Duodenal mucosa (tissue), 2 donors: Measurements from ENCODE around the gene HSDL2.

Source experiments
- H3K27ac ChIP-seq: one replicate; pipeline ENCODE4 v1.7.0; 2013; ENCODE audit warnings: low read depth, low read length
- H3K27me3 ChIP-seq, 2 donors: one replicate each; pipeline ENCODE4 v1.7.0; 2013; ENCODE audit warnings: low read length in 2 of 2, control low read depth in 1 of 2; ENCODE audit not compliant: insufficient read depth in 2 of 2, control insufficient read depth in 1 of 2
- H3K36me3 ChIP-seq, 2 donors: one replicate each; pipeline ENCODE4 v1.7.0; 2013; ENCODE audit warnings: low read length in 2 of 2, control low read depth in 1 of 2; ENCODE audit not compliant: insufficient read depth in 2 of 2, control insufficient read depth in 1 of 2
- H3K4me1 ChIP-seq, 2 donors: one replicate each; pipeline ENCODE4 v1.7.0; 2013; ENCODE audit warnings: low read length in 2 of 2, control low read depth in 1 of 2; ENCODE audit not compliant: insufficient read depth in 2 of 2, control insufficient read depth in 1 of 2
- H3K4me3 ChIP-seq, 2 donors: one replicate each; pipeline ENCODE4 v1.7.0; 2013; ENCODE audit warnings: low read length in 2 of 2, low read depth in 1 of 2
- H3K9ac ChIP-seq, 2 donors: one replicate each; pipeline ENCODE4 v1.7.0; 2013; ENCODE audit warnings: low read length in 2 of 2, low read depth in 1 of 2
- H3K9me3 ChIP-seq, 2 donors: one replicate each; pipeline ENCODE4 v1.7.0; 2013; ENCODE audit warnings: low read length in 2 of 2, control low read depth in 1 of 2; ENCODE audit not compliant: control insufficient read depth in 1 of 2

Gene HSDL2

DNA sequence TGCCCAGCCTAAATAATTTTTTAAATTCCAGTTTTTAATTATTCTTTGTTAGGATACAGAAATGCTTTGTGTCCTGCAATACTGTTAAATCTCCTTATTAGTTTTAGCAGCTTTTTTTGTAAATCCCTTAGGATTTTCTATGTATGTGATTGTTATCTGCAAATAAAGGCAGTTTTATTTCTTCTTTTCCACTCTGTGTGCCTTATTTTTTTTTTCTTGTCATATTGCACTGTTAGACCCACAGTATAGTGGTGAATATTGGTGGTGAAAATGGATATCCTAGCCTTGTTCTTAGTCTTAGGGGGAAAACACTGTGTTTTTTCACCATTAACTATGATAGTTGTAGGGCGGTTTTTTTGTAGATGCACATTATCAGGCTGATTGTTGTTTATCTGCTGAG, 95.4 kb downstream of the HSDL2 start:
- H3K9me3 ChIP-seq, result peaks cover 0 to 10% of the 10 kb centered on the region in 2 donors
- no peak overlapping the region for H3K27ac ChIP-seq
- H3K27me3 ChIP-seq, result no peaks in the 10 kb centered on the region
- peaks cover 3 to 17% of the 10 kb centered on the region in 2 donors for H3K36me3 ChIP-seq
- no peak overlapping the region for H3K9ac ChIP-seq
- H3K4me1 ChIP-seq, result no peaks in the 10 kb centered on the region
- no peak overlapping the region for H3K4me3 ChIP-seq

DNA sequence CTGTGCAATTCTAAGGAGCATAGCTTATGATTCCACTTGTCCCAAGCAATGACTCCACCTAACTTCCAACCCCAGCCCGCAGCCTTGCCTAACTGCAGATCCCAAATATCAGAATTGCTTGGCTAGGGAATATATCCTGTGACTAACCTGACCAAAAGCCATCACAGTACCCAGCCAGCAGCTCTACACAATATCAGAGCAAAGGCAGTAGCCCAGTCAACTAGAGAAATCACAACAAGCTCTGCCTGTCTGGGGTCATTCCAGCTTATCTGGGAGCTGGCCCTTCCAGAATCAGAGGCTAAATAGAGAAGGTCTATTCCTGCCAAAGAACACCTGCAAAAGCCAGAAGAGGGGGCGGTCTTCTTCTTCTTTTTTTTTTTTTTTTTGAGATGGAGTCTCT, 97.4 kb downstream of the HSDL2 start:
- Histone ChIP-seq H3K9me3 (peaks cover 0 to 10% of the 10 kb centered on the region in 2 donors), H3K4me3 (no peak overlapping the region), H3K27ac (no peak overlapping the region), H3K27me3 (no peaks in the 10 kb centered on the region), H3K9ac (no peak overlapping the region), H3K36me3 (peaks cover 3 to 5% of the 10 kb centered on the region in 2 donors), H3K4me1 (no peaks in the 10 kb centered on the region)

DNA sequence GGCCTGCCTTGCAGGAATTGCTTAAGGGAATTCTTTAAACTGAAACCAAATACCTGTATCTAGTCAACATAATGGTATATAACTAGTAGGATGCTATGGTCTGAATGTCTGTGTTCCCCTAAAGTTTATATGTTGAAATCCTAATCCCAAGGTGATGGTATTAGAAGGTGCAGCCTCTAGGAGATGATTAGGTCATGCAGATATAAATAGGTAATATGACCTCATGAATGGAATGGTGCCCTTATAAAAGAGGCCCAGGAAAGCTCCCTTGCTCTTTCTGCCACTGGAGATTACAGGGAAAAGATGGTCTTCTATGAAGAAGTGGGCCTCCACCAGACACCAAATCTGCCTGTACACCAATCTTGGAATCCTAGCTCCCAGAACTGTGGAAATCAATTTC, 99.3 kb downstream of the HSDL2 start:
- Histone ChIP-seq H3K27me3 (no peaks in the 10 kb centered on the region), H3K4me1 (no peaks in the 10 kb centered on the region), H3K9ac (no peak overlapping the region), H3K9me3 (peaks cover 0 to 10% of the 10 kb centered on the region in 2 donors), H3K27ac (no peak overlapping the region), H3K4me3 (no peak overlapping the region), H3K36me3 (peaks cover 3 to 5% of the 10 kb centered on the region in 2 donors)

DNA sequence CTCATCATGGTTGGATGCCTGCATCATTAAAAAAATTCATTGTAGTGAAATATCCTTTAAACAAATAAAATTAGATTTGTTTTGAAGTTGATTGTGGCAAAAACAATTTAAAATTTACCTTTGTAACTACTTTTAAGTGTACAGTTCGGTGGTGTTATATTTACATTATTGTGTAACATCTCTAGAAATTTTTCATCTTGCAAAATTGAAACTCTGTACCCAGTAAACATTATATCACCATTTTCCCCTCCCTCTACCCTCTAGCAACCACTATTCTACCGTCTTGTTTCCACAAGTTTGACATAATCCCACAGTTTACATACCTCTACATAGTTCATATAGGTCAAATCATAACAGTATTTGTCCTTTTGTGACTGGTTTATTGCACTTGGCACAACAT, 104.7 kb downstream of the HSDL2 start:
- Histone ChIP-seq H3K27ac (no peak overlapping the region), H3K36me3 (no peaks in the 10 kb centered on the region), H3K4me1 (peaks cover 5 to 13% of the 10 kb centered on the region in 2 donors), H3K9ac (no peak overlapping the region), H3K27me3 (no peaks in the 10 kb centered on the region), H3K4me3 (no peak overlapping the region), H3K9me3 (no peaks in the 10 kb centered on the region)

DNA sequence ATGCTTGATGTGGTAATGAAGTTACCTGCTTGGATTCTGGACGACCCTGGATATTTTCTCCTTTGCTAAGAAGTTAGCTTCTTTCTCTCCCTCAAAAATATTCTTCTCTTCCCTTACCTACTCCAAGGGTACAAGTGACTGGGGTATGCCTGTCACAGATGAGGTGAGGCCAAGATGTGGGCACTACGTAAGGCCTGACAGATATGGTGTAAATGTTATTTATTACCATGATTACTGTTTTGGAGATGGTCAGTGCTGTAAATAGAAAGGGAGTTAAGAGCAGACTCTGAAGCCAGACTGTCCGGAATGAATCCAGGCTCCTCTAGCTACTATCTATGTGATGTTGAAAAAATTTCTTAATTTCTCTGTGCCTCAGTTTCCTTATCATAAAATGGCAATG, 105.7 kb downstream of the HSDL2 start:
- H3K27me3 ChIP-seq, result no peaks in the 10 kb centered on the region
- H3K4me3 ChIP-seq, result peak overlapping the region; percentile 94 to 95
- H3K36me3 ChIP-seq, result no peaks in the 10 kb centered on the region
- H3K4me1 ChIP-seq, result peaks cover 10 to 13% of the 10 kb centered on the region in 2 donors
- H3K9ac ChIP-seq, result peak overlapping the region in 1 of 2 donors; percentile 82
- no peaks in the 10 kb centered on the region for H3K9me3 ChIP-seq
- no peak overlapping the region for H3K27ac ChIP-seq

DNA sequence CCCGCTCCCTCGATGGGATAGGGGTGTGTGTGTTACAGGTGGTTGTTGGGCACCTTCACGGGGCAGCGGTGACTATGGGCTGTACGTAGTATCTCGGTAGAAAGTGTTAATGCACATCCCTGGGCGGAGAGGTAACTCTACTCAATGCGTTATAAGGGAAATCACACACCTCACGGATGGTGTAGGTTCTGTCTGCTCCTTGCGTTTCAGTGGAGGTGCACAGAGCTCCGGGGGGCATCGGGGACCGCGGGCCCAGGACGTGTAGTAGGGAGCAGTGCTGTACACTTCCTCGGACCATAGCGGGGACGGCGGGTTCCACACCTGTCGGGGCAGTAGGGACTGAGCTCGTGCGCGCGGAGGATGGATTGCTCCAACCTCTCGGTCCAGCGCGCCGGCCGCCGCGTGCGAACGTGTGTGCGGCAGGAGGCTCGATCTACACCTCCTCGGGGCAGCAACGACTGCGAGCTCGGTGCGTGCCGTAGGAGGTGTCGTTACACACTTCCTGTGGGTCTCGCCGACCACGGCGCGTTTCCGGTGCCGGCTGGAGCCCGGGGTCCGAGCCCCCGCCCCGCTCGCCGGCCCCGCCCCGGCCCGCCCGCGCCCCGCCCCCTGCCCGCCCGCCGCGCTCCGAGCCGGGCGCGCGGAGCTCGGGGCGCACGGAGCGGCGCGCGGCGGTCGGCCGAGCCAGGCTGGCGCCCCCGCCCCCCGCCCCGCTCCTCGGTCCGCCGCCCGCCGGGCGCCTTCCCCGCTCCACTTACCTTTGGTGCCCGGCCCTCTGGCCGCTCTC, 106.5 kb downstream of the HSDL2 start, which contains the start of gene KIAA1958:
TSS of gene KIAA1958 (plus strand) at position 607 of the 787 bp plus-strand sequence. CDS start 87,254 bp downstream, outside the sequence.
- no peaks in the 10 kb centered on the region for H3K36me3 ChIP-seq
- H3K27ac ChIP-seq, result peak within 1 kb of the TSS; percentile 28
- peaks cover 10 to 13% of the 10 kb centered on the region in 2 donors for H3K4me1 ChIP-seq

DNA sequence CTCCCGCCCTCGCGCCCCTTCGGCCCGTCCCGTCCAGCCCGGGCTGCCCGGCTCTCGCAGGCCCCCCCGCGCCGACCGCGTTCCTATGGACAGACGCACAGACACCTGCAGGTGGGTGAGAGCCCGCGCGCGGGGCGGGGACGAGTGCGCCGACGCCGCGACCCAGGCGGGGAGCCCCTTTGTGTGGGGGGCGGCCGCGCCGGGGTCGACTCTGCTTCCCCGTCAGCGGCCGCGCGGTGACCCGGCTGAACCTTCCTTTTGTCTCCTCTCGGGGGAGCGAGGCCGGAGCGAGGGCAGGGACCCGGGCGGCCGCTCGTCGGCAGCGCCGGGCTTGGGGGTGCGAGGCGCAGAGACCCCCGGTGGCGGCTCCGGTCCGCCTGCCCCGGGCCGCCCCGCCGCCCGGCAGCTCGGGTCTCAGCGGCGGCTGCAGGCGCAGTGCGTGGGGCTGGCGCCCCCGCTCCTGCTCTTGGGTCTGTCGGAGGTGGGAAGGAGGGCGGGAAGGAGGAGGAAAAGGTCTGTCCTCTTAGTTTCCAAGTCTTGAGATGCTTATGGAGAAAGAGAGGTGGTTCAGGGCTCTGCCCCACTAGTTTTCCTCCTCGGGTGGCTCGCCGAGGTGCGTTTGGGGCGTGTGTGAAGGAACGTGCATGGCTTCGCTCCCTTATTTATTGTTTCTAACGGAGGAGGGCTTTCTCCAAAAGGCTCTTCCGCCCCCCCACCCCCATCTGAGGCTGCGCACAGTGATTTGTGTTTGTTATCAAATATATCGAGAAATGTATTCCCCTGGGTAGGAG, 107.3 kb downstream of the HSDL2 start:
- Histone ChIP-seq H3K9me3 (no peaks in the 10 kb centered on the region), H3K4me3 (peak overlapping the region; percentile 75 to 78), H3K36me3 (no peaks in the 10 kb centered on the region), H3K4me1 (peaks cover 10 to 13% of the 10 kb centered on the region in 2 donors), H3K27me3 (no peaks in the 10 kb centered on the region), H3K9ac (peak overlapping the region; percentile 52 to 60), H3K27ac (peak overlapping the region; percentile 28)

More for the DNA sequence above, 106.5 kb downstream of the HSDL2 start, which contains the start of gene KIAA1958:
- H3K9ac ChIP-seq, result peak within 1 kb of the TSS; percentile 74 to 82
- H3K9me3 ChIP-seq, result no peaks in the 10 kb centered on the region
- peak within 1 kb of the TSS; percentile 94 to 95 for H3K4me3 ChIP-seq
- H3K27me3 ChIP-seq, result no peaks in the 10 kb centered on the region

DNA sequence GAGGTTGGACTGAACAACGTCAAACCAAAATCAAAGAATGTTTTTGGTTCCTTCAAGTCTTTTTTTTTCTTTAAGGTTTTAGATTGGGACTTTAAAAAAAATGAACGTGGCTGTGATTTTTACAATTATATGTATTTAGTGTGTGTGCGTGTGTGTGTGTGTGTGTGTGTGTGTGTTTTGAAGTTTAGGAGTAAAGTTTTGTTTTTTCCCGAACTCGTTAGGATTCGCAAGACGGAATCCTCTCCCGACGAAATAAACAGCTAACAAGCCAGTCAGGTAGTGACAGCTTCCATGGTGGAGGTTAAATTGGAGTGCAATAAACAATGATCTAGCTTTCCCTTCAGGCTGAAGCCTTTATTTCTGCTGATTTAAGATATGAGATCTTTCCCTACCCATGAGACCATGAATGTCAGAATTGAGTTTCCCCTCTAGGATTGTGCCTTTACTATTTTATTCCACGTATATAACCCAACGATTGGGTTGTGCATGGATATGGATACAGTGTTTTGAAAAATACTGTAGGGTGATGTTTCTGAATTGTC, 108.0 kb downstream of the HSDL2 start:
- H3K9ac ChIP-seq, result peak overlapping the region; percentile 52 to 60
- H3K36me3 ChIP-seq, result no peaks in the 10 kb centered on the region
- peak overlapping the region; percentile 8 for H3K27ac ChIP-seq
- H3K4me1 ChIP-seq, result peaks cover 10 to 13% of the 10 kb centered on the region in 2 donors
- no peaks in the 10 kb centered on the region for H3K27me3 ChIP-seq
- peak overlapping the region; percentile 75 to 78 for H3K4me3 ChIP-seq
- no peaks in the 10 kb centered on the region for H3K9me3 ChIP-seq

DNA sequence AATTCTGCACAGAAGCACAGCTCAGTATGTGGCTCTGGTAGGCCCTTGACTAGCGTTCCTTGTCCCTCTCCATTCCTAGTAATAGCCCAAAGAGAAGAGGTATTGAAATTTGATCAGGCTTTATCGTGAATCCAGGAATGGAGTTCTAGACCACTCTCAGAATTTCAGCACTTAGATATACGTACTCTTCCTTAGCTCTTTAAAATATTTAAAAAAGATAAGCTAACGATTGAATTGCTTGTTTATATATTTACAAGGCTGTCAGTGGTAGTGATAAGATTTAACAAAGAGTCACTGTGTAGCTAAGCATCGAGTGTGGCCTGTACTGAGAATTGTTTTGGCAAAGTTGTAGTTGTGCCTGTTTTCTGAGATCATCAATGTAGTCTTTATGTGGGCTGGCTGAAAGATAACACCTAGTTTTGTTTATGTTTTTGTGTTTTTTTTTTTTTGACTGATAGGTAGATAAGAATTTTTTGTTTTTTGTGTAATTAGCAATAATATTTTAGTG, 109.2 kb downstream of the HSDL2 start:
- Histone ChIP-seq H3K4me3 (no peak overlapping the region), H3K9ac (no peak overlapping the region), H3K27me3 (no peaks in the 10 kb centered on the region), H3K27ac (no peak overlapping the region), H3K36me3 (no peaks in the 10 kb centered on the region), H3K4me1 (peaks cover 10 to 13% of the 10 kb centered on the region in 2 donors), H3K9me3 (peaks cover 6 to 7% of the 10 kb centered on the region in 2 donors)
